AG08396 (cell line): ENCODE data around the gene TBC1D16.
"Not testable (repeated sequence)": the region's sequence is repeated elsewhere in the genome, so short reads cannot be mapped to it uniquely, and the experiment has no call there.

ENCODE experiments used
- DNase-seq: peaks from one replicate; pipeline ENCODE4 v3.0.0; 2012; ENCODE audit warnings: low spot score, mixed read lengths

TBC1D16 gene

GRCh38 chr17:80002690-80003490 lies 32.8 kb downstream of the TBC1D16 start:
- no peak for DNase-seq

GRCh38 chr17:80002070-80002641 lies 33.5 kb downstream of the TBC1D16 start:
- no peak for DNase-seq

GRCh38 chr17:80000981-80001775 lies 34.5 kb downstream of the TBC1D16 start:
- no peak for DNase-seq

- no peak for DNase-seq
These were observed 35.5 kb downstream of the TBC1D16 start for GRCh38 chr17:80000136-80000535.

- DNase-seq = no peak
These were observed 38.5 kb downstream of the TBC1D16 start for GRCh38 chr17:79997011-79997660.

GRCh38 chr17:79996291-79996690 lies 39.4 kb downstream of the TBC1D16 start:
- DNase-seq = no peak

GRCh38 chr17:79995696-79996095 lies 40.0 kb downstream of the TBC1D16 start:
- DNase-seq = no peak

GRCh38 chr17:79994602-79995001 lies 41.1 kb downstream of the TBC1D16 start:
- DNase-seq = no peak

- not testable (repeated sequence) for DNase-seq
These were observed 41.5 kb downstream of the TBC1D16 start for GRCh38 chr17:79994228-79994569.

- DNase-seq = peak; percentile 71
These were observed 42.1 kb downstream of the TBC1D16 start for GRCh38 chr17:79993390-79994227.

GRCh38 chr17:79992649-79993389 lies 42.9 kb downstream of the TBC1D16 start:
- DNase-seq = peak; percentile 39

- DNase-seq = peak; percentile 41
These were observed 43.6 kb downstream of the TBC1D16 start for GRCh38 chr17:79991924-79992648.

- peak; percentile 95 for DNase-seq
These were observed 44.3 kb downstream of the TBC1D16 start for GRCh38 chr17:79991140-79991923.

GRCh38 chr17:79990704-79991103 lies 45.0 kb downstream of the TBC1D16 start:
- DNase-seq = no peak

GRCh38 chr17:79990051-79990592 lies 45.5 kb downstream of the TBC1D16 start:
- DNase-seq = no peak

GRCh38 chr17:79989106-79989835 lies 46.4 kb downstream of the TBC1D16 start:
- no peak for DNase-seq

- peak; percentile 88 for DNase-seq
These were observed 47.3 kb downstream of the TBC1D16 start for GRCh38 chr17:79988185-79988971.

GRCh38 chr17:79987935-79988184 lies 47.8 kb downstream of the TBC1D16 start:
- no peak for DNase-seq
